ENCODE data around the gene NOSIP.
A peak's percentile ranks its signal among the peaks of the same experiment; 100 is the strongest.
"Not testable (repeated sequence)": the region's sequence is repeated elsewhere in the genome, so short reads cannot be mapped to it uniquely, and the experiment has no call there.

NOSIP gene

GRCh38 chr19:49580264-49581006 is at the start of gene NOSIP:
TSS of gene NOSIP (minus strand) at chr19:49580556. CDS start at chr19:49560691, 19,865 bp downstream.
- peak; percentile 91 to 97 for DNase-seq

DNA sequence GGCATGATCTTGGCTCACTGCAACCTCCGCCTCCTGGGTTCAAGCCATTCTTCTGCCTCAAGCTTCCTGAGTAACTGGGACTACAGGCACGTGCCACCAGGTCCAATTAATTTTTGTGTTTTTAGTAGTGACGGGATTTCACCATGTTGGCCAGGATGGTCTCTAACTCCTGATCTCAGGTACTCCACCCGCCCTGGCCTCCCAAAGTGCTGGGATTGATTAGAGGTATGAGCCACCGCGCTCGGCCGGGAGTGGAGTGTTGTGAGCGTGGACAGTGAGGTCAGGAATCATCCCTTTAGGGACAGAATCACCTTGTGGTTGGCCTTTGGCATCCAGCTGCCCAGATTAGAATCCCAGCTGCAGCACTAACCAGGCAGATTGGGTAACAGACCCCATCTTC is 49.3 kb upstream of the NOSIP start:
- DNase-seq: no peak

DNA sequence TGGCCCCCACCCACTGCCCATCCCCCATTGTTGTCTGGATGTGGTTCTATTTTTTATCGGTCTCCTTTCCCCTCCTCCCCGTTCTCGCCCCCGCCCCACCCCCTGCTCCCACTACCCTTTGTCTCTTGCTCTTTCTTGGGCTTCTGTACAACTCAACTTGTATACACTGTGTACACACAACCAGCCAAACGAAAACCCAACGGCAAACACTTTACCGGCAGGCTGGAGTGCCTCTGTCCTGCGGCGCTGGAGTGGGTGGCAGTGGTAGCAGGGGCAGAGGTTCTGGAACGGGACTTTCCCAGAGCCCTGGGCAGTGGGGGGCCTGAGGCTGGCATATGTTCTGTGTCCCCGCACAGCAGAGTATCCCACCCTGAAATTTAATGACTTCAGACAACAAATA is 45.9 kb upstream of the NOSIP start:
- no peak for DNase-seq

- no peak for DNase-seq
These were observed 44.9 kb upstream of the NOSIP start for GRCh38 chr19:49624967-49625910.

DNA sequence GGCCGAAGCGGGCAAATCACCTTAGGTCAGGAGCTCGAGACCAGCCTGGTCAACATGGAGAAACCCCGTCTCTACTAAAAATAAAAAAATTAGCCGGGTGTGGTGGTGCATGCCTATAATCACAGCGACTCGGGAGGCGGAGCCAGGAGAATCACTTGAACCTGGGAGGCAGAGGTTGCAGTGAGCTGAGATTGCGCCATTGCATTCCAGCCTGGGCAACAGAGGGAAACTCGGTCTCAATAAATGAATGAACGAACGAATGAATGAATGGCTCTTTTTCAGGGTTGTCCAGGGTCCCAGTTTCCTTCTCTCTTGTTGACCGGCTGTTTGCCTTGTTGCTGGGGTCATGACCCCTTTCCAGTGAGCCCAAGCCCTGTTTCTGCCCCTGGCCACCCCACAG is 37.5 kb upstream of the NOSIP start:
- not testable (repeated sequence) for DNase-seq

GRCh38 chr19:49616945-49617344 is 36.6 kb upstream of the NOSIP start:
- DNase-seq: no peak

DNA sequence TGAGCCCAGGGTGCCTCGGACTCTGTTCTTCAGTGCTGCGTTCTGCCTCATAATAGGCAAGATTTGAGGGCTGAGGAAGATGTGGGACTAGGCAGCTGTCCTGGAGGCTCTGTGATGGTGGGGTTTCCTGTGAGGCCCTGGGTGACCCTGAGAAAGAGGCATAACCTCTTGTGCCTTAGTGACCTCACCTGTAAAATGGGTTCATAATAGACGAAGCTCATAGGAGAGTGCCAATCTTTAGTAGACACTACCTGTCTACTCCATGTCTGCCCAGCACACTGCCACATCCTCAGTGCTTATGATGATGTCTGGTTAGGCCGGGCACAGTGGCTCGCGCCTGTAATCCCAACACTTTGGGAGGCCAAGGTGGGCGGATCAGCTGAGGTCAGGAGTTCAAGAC is 36.2 kb upstream of the NOSIP start:
- DNase-seq: no peak

- DNase-seq: no peak
These were observed 35.5 kb upstream of the NOSIP start for GRCh38 chr19:49615861-49616260.

- no peak for DNase-seq
These were observed 33.9 kb upstream of the NOSIP start for GRCh38 chr19:49614096-49614833.

- DNase-seq: no peak
These were observed 33.0 kb upstream of the NOSIP start for GRCh38 chr19:49613374-49613773.

GRCh38 chr19:49609499-49610092 is 29.2 kb upstream of the NOSIP start:
- DNase-seq: no peak

DNA sequence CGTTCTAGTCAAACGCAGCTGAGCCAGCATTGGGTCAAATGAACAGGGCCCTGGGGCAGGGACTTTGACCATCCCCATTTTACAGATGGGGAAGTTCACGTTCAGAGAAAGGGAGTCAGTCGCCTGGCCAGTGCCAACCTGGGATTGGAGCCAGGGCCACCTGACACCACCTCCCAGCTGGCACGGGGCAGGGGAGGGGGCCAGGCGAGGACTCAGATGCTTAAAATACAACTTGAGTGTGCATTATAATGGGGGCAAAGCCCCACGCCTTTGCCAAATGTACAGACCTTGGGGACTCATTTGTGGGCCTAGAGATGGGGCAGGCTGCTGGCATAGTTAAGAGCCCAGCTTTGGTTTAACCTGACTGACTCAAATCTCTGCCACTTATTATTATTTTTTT is 25.2 kb upstream of the NOSIP start:
- no peak for DNase-seq

DNA sequence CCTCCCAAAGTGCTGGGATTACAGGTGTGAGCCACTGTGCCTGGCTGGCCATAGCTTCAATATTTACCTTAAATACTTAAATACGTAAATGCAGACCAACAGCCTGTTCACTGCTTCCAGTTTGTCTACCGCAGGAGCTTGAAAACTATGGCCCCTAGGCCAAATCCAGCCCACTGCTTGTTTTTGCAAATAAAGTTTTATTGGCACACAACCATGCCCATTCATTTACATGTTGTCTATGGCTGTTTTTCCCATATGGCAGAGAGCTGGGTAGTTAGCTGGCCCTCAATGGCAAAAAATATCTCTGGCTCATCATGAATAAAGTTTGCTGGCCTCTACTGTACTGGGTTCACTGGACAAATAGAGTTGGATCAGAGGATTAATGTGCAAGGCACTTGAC is 22.4 kb upstream of the NOSIP start:
- DNase-seq: no peak

DNA sequence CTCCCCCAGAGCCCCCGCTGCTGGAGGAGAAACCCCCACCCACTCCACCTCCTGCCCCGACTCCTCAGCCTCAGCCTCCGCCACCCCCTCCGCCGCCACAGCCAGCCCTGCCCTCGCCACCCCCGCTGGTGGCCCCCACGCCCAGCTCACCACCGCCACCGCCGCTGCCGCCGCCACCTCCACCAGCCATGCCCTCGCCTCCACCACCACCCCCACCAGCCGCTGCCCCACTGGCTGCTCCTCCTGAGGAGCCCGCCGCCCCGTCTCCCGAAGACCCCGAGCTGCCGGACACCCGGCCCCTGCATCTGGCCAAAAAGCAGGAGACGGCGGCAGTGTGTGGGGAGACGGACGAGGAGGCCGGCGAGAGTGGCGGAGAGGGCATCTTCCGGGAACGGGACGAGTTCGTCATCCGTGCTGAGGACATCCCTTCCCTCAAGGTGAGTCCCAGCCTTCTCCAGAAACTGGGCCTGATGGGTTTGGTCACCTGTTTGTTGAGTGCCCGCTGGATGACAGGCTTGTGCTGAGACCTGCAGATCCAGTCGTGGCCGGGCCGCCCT is 21.2 kb upstream of the NOSIP start:
- no peak for DNase-seq

DNA sequence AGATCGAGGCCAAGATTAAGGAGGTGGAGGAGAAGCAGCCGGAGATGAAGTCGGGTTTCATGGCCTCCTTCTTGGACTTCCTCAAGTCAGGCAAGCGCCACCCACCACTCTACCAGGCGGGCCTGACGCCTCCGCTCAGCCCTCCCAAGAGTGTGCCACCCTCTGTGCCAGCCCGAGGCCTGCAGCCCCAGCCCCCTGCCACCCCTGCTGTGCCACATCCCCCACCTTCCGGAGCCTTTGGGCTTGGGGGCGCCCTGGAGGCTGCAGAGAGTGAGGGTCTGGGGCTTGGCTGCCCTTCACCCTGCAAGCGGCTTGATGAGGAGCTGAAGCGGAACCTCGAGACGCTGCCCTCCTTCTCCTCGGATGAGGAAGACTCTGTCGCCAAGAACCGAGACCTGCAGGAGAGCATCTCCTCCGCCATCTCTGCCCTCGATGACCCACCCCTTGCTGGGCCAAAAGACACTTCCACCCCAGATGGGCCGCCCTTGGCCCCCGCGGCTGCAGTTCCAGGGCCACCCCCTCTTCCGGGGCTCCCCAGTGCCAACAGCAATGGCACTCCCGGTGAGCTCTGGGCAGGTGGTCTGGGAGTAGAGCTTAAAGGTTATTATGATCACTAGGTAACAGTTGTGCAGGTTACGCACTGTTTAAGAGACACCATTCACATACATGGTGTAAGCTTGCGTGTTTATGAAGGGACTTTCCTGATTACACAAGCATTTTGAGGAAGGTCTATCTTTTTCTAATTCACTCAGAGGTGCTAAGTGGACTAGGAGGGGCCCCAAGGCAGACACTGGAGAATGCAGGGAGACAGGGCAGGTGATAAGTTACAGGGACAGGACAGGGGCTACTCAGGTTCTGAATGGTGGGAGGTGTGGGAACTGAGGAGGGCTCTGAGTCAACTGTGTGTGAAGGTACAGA is 19.3 kb upstream of the NOSIP start:
- no peak for DNase-seq

- DNase-seq: no peak
These were observed 17.3 kb upstream of the NOSIP start for GRCh38 chr19:49597703-49597974.

DNA sequence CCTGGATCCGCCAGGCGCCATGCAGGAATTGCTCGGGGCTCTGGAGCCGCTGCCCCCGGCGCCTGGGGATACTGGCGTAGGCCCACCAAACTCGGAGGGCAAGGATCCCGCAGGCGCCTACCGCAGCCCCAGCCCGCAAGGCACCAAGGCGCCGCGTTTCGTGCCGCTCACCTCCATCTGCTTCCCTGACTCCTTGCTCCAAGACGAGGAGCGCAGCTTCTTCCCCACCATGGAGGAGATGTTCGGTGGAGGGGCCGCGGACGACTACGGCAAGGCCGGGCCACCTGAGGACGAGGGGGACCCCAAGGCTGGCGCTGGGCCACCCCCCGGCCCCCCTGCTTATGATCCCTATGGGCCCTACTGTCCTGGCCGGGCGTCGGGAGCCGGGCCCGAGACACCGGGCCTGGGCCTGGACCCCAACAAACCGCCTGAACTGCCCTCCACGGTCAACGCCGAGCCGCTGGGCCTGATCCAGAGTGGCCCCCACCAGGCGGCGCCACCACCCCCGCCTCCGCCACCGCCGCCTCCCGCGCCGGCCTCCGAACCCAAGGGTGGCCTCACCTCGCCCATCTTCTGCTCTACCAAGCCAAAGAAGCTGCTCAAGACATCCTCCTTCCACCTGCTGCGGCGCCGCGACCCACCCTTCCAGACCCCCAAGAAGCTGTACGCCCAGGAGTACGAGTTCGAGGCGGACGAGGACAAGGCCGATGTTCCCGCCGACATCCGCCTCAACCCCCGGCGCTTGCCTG is 16.8 kb upstream of the NOSIP start:
- no peak for DNase-seq

DNA sequence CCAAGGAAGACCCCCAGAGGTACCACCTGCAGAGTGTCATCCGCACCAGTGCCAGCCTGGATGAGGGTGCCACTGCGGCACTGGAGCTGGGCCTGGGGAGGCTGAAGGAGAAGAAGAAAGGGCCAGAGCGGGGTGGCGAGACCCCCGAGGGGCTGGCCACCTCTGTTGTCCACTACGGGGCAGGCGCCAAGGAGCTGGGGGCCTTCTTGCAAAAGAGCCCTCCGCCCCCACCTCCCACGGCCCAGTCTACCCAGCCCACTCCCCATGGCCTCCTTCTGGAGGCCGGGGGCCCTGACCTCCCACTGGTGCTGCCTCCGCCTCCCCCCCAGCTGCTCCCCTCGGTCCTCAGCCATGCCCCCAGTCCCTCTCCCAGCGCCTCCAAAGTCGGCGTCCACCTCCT is 16.1 kb upstream of the NOSIP start:
- DNase-seq: no peak

DNA sequence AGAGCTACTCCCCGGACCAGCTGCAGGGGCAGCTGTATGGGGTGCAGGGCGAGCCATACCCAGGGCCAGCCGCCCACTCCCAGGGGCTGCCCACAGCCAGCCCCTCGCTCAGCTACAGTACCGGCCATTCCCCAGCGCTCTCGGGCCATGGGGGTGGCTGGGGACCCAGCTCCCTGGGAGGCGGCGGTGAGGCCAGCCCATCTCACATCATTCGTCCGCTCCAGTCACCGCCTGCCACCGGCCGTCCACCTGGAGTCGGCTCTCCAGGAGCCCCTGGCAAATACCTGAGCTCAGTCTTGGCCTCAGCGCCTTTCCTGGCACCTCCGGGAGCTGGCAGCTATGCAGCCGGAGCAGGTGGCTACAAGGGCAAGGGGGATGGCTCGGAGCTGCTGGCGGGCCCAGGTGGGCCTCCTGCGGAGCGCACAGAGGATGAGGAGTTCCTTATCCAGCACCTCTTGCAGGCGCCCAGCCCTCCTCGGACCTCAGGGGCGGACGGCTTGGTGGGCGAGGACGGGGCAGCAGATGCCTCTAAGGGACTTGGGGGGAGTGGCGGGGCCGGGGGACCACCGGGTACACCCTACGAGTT is 15.6 kb upstream of the NOSIP start:
- DNase-seq: no peak

- DNase-seq: no peak
These were observed 14.8 kb upstream of the NOSIP start for GRCh38 chr19:49594993-49595818.
